ENCODE measurements around the gene PCDHGA8.

Gene PCDHGA8

GRCh38 chr5:141417494-141418172, 25.2 kb downstream of the PCDHGA8 start, which contains the start of gene PCDHGB7:
Gene PCDHGB7 (plus strand): TSS chr5:141417677. CDS start chr5:141417860, 183 bp downstream.
- in situ Hi-C loops (cut with MboI; ENCODE audit: low pct_unique_long_range_greater_than_20kb, low sequenced_read_pairs, unreplicated experiment), result loop anchor here (5.0 kb wide), 1 partner anchor 145 kb away; no protein-coding TSS in a partner anchor
- peak; percentile 83 for DNase-seq (ENCODE audit: low spot score)
- peak; percentile 92 for TF ChIP-seq CTCF (IDR thresholded peaks at IDR 0.05; ENCODE audit: extremely low read depth, insufficient read depth, missing control alignments)

GRCh38 chr5:141419074-141419880, 26.8 kb downstream of the PCDHGA8 start:
- DNase-seq (ENCODE audit: low spot score), result no peak
- no peak for TF ChIP-seq CTCF (IDR thresholded peaks at IDR 0.05; ENCODE audit: extremely low read depth, insufficient read depth, missing control alignments)
- in situ Hi-C loops (cut with MboI; ENCODE audit: low pct_unique_long_range_greater_than_20kb, low sequenced_read_pairs, unreplicated experiment), result loop anchor here (5.0 kb wide), 1 partner anchor 143 kb away; no protein-coding TSS in a partner anchor

- TF ChIP-seq CTCF (IDR thresholded peaks at IDR 0.05; ENCODE audit: extremely low read depth, insufficient read depth, missing control alignments), result peak; percentile 73
- DNase-seq (ENCODE audit: low spot score), result peak; percentile 71
- in situ Hi-C loops (cut with MboI; ENCODE audit: low pct_unique_long_range_greater_than_20kb, low sequenced_read_pairs, unreplicated experiment), result no loop called here
Measured at GRCh38 chr5:141420855-141421488, 28.5 kb downstream of the PCDHGA8 start, which contains the start of gene PCDHGA11. Gene PCDHGA11 (plus strand): TSS chr5:141421051. CDS start chr5:141421228, 177 bp downstream.

GRCh38 chr5:141421489-141421855, 29.0 kb downstream of the PCDHGA8 start:
- DNase-seq (ENCODE audit: low spot score), result no peak
- in situ Hi-C loops (cut with MboI; ENCODE audit: low pct_unique_long_range_greater_than_20kb, low sequenced_read_pairs, unreplicated experiment), result no loop called here
- no peak for TF ChIP-seq CTCF (IDR thresholded peaks at IDR 0.05; ENCODE audit: extremely low read depth, insufficient read depth, missing control alignments)

GRCh38 chr5:141422742-141423291, 30.4 kb downstream of the PCDHGA8 start:
- in situ Hi-C loops (cut with MboI; ENCODE audit: low pct_unique_long_range_greater_than_20kb, low sequenced_read_pairs, unreplicated experiment), result no loop called here

More at GRCh38 chr5:141422742-141423291, 30.4 kb downstream of the PCDHGA8 start:
- DNase-seq (ENCODE audit: low spot score), result no peak
- TF ChIP-seq CTCF (IDR thresholded peaks at IDR 0.05; ENCODE audit: extremely low read depth, insufficient read depth, missing control alignments), result no peak
